Esophagus squamous epithelium (tissue), 4 donors: ENCODE results near the gene FRYL.

Source experiments
- POLR2A ChIP-seq, 4 donors: fragments of 450-650 bp; IDR thresholded peaks; one replicate each; pipeline ENCODE4 v1.6.1; 2017; ENCODE audit warnings: antibody characterized with exemption in 4 of 4, mild to moderate bottlenecking in 4 of 4, moderate library complexity in 3 of 4
- TF ChIP-seq, protein P1 (sequence below), 6 experiments: fragments of 450-650 bp in 4 of 6; fragments of 200-600 bp in 2 of 6; sonication (generic) in 2 of 6; IDR thresholded peaks; one replicate each; pipeline ENCODE4 v1.5.1; 2016 to 2019; ENCODE audit warnings: antibody characterized with exemption in 6 of 6, mild to moderate bottlenecking in 4 of 6, moderate library complexity in 4 of 6

DNA sequence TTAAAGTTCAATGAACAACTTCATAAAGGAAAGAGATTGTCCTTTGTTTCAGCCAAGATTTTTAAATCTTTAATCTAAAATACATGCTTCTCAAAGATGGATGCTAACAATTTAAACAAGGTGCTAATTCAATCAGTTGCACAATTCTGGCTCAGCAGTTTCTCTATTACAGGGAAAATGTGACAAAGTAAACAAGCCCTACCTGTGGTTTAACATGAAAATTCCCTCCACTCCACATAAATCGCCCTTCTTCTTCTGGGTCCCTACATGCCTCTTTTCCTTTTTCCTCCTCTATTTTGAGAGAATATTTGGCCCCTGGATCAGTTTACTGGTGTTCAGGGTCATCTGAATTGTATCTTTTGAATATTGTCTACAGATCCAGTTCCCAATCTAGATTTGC lies 80.6 kb downstream of the FRYL start:
- TF ChIP-seq, protein P1, sequence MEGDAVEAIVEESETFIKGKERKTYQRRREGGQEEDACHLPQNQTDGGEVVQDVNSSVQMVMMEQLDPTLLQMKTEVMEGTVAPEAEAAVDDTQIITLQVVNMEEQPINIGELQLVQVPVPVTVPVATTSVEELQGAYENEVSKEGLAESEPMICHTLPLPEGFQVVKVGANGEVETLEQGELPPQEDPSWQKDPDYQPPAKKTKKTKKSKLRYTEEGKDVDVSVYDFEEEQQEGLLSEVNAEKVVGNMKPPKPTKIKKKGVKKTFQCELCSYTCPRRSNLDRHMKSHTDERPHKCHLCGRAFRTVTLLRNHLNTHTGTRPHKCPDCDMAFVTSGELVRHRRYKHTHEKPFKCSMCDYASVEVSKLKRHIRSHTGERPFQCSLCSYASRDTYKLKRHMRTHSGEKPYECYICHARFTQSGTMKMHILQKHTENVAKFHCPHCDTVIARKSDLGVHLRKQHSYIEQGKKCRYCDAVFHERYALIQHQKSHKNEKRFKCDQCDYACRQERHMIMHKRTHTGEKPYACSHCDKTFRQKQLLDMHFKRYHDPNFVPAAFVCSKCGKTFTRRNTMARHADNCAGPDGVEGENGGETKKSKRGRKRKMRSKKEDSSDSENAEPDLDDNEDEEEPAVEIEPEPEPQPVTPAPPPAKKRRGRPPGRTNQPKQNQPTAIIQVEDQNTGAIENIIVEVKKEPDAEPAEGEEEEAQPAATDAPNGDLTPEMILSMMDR (IDR thresholded peaks at IDR 0.05): no peak
- TF ChIP-seq POLR2A (IDR thresholded peaks at IDR 0.05): no peak
